GM18508 (cell line): ENCODE measurements around the gene NCLN.

Source experiments
- ATAC-seq: cut with Tn5 transposase; IDR thresholded peaks from one replicate; pipeline ENCODE4 v1.9.1; 2021; ENCODE audit warnings: moderate number of reproducible peaks; ENCODE audit not compliant: insufficient read depth, unreplicated experiment

Gene NCLN

GRCh38 chr19:3250675-3251074 is 64.9 kb downstream of the NCLN start:
- ATAC-seq = no peak

GRCh38 chr19:3251229-3251628 is 65.5 kb downstream of the NCLN start:
- no peak for ATAC-seq

GRCh38 chr19:3252650-3253049 is 66.9 kb downstream of the NCLN start:
- ATAC-seq = no peak

- no peak for ATAC-seq
Observed at GRCh38 chr19:3253270-3253669, 67.5 kb downstream of the NCLN start.

- ATAC-seq = no peak
Observed at GRCh38 chr19:3254520-3254919, 68.8 kb downstream of the NCLN start.

- no peak for ATAC-seq
Observed at GRCh38 chr19:3257071-3257470, 71.3 kb downstream of the NCLN start.
